Endometrial microvascular endothelial cells (primary cell): ENCODE results near the gene MORC2. TPM values are rescaled to one million over a fixed set of nuclear protein-coding genes. Genes with fewer than 3 reads are reported as not detected.

ENCODE experiments used
- in situ Hi-C: cut with HindIII; loops from 2 replicates; pipeline ENCODE4 v1.10.0; 2017; ENCODE audit warnings: low sequenced_read_pairs, low pct_unique_long_range_greater_than_20kb; ENCODE audit errors: inconsistent ontology term
- total RNA-seq: library from RNA; depleted of rRNA; stranded (reverse); fragments of >200 nt; gene quantifications from one replicate; pipeline ENCODE4 v1.2.3, GENCODE V29; 2015; ENCODE audit errors: inconsistent ontology term

MORC2 gene
- total RNA-seq, 1 donor from 2014 or later: 9.5 TPM

GRCh38 chr22:30955153-30955552 lies 13.4 kb downstream of the MORC2 start:
- in situ Hi-C loops: no loop called here

GRCh38 chr22:30953206-30953605 lies 15.4 kb downstream of the MORC2 start:
- in situ Hi-C loops: no loop called here

GRCh38 chr22:30949934-30950660 lies 18.5 kb downstream of the MORC2 start:
- in situ Hi-C loops: no loop called here

GRCh38 chr22:30948930-30949342 lies 19.6 kb downstream of the MORC2 start:
- in situ Hi-C loops: no loop called here

DNA sequence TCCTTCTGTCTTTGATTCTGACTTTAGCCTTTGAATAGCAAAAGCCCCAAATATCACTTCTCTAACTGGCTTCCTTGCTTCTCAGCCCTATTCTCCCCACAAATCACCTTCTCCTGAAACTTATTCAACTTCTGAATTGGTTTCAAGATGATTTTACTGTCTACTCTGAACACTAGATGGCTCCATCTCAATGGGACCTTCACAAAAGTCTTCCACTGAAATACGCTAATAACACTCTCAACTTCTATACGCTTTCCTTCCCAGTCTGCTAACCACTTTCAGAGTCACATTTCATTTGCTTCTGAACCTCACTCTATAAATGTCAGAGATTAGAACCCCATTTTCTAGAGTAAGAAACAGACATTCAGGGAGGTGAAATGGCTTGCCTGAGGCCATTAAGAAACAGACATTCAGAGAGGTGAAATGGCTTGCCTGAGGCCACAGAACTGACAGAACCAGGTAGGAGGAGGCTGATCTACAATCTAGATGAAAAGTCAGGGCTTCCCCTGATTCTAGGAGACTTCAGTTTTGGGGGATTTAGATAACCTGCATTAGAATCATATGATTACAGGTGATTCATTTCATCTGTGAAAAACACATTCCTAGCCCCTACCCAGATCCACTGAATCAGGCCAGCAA lies 20.6 kb downstream of the MORC2 start:
- in situ Hi-C loops: no loop called here

GRCh38 chr22:30947173-30947815 lies 21.3 kb downstream of the MORC2 start:
- in situ Hi-C loops: no loop called here

DNA sequence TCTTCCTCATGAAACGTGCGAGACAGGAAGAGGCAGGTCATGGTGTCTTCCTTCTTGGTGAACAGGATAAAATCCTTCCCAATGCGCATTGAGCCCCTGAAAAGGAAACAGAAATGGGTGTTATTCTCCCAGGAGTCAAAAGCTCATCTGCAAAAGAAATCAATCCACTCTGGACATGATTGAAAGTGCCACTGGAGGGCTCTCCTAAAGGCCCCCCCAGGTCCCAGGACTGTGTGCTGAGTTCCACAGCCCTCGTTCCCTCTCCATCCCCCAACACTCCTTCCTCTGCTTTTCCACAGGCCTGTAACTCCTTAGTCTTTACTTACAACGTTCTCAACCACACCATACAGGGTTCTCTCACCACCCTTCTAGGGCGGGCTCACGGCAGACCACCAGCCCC lies 22.2 kb downstream of the MORC2 start:
- in situ Hi-C loops: no loop called here

- in situ Hi-C loops: no loop called here
Measured at GRCh38 chr22:30945653-30946052, 22.9 kb downstream of the MORC2 start.

DNA sequence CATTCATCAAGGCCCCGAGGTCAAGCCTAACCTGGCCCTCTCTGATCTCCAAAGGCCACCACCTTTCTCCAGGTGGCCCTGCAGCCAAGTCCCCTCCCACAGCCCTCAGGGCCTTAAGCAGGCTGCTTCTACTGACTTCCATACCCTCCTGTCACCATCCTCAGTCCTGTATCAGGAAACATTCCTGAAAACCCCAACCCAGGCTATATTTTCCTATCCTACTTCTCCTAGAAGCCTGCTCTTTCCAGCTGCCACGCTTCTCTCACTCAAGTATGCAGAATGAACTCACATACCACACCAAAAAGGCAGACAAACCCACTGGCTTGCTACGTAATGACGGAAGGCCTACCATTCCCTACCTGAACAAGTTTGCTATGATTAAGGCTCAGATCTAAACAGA lies 23.6 kb downstream of the MORC2 start:
- in situ Hi-C loops: no loop called here

DNA sequence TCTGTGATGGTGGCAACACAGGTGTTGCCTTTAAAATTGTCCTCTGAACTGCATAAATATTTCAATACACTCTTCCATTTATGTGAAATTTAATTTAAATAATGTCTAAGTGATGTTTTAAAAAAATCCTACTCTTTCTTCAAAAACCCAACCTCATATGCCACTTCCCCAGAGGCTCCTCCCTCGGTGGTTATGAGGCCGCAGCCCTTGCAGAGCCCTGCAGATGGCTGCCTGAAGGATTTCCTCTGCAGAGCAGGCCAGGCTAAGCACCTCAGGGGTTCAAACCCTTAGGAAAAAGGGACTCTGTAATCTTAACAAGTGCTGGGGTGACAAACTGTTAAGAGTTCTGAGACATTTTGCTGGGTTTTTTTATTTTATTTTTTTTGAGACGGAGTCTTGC lies 25.2 kb downstream of the MORC2 start:
- in situ Hi-C loops: no loop called here

DNA sequence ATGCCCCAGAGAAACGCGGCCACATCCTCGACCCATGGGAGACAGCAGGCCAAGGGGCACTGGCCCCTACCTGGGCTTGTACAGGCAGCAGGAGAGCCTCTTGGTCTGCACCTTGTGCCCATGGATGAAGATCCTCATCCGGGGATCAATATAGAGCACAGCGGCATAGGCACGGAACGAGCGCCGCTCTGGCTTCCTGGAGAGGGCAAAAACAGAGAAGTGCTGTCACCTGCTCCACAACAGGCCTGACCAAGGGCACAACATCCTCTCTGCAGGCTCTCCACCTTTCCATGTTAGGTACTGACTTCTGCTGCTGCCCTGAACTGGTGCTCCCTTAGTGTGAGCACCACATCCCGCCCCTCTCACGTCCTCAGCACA lies 27.2 kb downstream of the MORC2 start:
- in situ Hi-C loops: no loop called here

DNA sequence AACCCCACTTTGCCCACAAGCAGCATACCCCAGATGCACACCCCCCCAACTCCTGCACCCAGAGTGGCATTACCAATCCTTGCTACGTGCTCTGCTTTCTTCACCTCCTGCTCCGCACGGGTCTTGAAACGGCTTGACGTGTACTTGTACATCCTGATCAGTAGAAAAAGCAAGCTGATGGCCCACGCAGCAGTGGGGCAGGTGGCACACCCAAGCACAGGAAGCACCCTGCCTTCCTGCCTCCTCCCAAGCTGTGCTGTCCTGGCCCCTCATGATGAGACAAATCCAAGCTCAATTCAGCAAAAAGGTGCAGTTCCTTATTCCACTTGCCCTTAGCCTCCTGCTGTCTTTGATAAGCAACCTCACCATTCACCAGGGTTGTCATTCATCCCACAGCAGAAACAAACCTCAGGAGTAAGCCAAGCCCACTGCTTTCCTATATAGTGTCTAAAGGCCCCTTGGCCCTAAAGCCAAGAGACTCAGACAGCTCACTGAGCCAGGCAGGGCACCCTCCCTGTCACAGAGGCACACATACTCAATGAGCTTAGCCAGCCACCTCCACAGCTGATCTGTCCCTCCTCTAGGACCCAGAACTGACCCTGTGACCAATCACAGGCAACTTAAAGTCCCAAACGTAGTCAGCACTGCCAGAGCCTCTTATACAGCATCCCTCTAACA lies 27.8 kb downstream of the MORC2 start:
- in situ Hi-C loops: no loop called here

DNA sequence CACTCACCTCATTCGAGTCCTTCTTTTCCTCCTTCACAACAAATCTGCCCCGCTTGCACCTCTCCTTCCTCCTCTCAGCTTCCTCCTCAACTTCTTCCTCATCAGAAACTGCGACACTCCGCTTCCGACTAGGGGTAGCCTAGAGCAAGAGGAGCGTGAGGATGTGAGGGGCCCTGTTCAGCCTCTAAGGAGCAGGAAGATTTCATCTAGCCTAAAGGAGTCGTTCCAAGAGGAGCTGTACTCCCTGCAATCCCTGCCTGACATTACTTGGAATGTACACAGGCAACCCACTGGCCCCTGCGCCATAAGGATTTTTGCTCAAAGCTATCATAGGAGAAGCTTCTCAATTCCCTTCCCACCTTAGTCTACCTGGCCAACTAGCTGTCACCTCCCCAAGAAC lies 34.5 kb downstream of the MORC2 start:
- in situ Hi-C loops: no loop called here

DNA sequence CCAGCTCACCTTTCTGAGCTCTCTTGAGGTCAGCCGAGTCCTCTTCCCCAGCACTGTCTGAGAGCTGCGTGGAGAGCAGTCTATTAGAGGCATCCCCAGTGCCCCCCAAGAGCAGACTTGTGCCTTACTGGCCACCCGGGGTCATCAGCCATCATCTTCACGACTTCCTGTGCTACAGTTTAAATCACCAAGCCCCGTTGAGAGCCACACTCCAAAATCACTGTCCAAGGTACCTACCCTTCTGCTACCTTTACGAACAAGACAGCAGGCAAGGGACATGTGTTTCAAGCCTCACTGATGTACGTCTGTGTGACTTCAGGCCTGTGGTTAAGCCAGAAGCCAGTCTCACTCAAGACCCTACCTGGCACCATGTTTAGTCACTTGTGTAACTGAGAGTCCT lies 35.1 kb downstream of the MORC2 start:
- in situ Hi-C loops: no loop called here

DNA sequence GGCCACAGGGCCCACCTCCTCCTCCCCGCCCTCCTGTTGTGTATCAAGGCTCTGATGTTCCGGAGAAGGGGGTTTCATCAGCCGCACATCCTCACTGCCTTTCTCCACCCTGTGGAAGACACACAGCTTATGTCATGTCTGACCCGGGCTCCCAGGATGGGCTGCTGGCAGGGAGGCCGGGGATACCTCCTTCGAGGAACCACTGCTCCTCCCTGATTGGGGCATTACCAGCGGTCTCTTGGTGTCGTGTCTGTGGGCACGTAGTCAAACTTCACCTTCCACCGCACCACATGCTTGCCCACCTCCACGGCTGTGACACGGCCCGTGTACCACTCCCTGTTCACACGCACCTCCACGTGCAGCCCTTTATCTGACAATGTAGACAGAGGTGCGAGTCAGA lies 35.9 kb downstream of the MORC2 start:
- in situ Hi-C loops: no loop called here

GRCh38 chr22:30931541-30932300 lies 36.9 kb downstream of the MORC2 start:
- in situ Hi-C loops: no loop called here

- in situ Hi-C loops: no loop called here
Measured at GRCh38 chr22:30930228-30930627, 38.3 kb downstream of the MORC2 start.

DNA sequence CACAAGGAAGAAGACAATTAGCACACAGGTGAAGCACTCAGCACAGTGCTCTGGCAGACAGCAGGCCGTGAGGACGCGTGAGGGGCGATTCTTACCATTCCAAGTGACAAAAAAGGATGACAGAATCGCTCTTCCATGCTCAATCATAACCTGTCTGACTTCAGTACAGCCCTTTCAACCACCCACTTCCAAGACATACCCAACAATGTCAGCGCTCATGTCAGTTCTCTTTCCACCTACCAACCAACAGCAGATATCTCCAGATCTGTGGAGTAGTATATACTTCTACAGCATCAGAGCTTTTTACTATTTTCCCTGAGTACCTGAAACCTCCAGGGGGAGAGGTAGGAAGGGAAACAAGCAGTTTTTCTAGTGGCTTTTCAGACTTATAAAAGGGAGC lies 40.2 kb downstream of the MORC2 start:
- in situ Hi-C loops: no loop called here

DNA sequence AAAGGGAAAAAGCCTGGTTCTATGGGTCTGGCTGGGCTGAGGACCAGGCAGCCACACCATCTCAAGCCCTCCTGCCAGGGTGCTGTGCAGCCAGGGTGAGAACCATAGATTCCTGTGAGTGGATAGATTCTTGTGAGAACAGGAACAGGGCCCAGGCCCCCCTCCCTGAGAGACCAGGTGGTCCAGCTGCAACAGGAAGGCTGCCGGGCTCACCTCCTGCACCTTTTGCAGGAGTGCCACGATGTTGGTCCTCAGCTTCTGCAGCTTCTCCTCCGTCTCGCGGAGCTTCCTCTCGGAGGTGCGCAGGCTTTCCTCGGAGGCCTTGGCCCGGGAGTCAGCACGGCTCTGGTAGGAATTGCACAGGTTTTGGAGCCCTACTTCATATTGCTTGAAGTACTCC lies 40.8 kb downstream of the MORC2 start:
- in situ Hi-C loops: no loop called here
